Upper lobe of right lung (tissue), 1 donor: ENCODE results near the gene CD58. TPM values are rescaled to one million over a fixed set of nuclear protein-coding genes. Genes with fewer than 3 reads are reported as not detected.
"Not testable (repeated sequence)": the region's sequence is repeated elsewhere in the genome, so short reads cannot be mapped to it uniquely, and the experiment has no call there.

ENCODE experiments used
- ATAC-seq: fragments of 200-7000 bp; cut with Tn5 transposase; one replicate; pipeline ENCODE4 v1.9.1; 2020; ENCODE audit warnings: mild to moderate bottlenecking, moderate library complexity
- DNase-seq: peaks from one replicate; pipeline ENCODE4 v3.0.0-alpha.2; 2020
- H3K27ac ChIP-seq: fragments of 200-600 bp; one replicate; pipeline ENCODE4 v1.8.0; 2022
- H3K27me3 ChIP-seq: fragments of 200-600 bp; one replicate; pipeline ENCODE4 v1.8.0; 2022; ENCODE audit warnings: mild to moderate bottlenecking
- H3K36me3 ChIP-seq: fragments of 200-600 bp; one replicate; pipeline ENCODE4 v1.8.0; 2022
- H3K4me1 ChIP-seq: fragments of 200-600 bp; one replicate; pipeline ENCODE4 v1.8.0; 2022
- H3K4me3 ChIP-seq: fragments of 200-600 bp; one replicate; pipeline ENCODE4 v1.8.0; 2022; ENCODE audit warnings: mild to moderate bottlenecking
- H3K9me3 ChIP-seq: fragments of 200-600 bp; one replicate; pipeline ENCODE4 v1.8.0; 2022
- intact Hi-C: fragments of 100-400 bp; cut with DNase I; formaldehyde crosslinking; loops from one replicate; pipeline ENCODE4 v1.11.0; 2022
- total RNA-seq: library from RNA; stranded (reverse); fragmentation: NEBNext Ultra II Directional; extraction: Animal tissue kit (Norgen Biotek cat#: 25700); gene quantifications from one replicate; pipeline ENCODE4 v1.2.1, GENCODE V29; 2021
- TF ChIP-seq, protein P1 (sequence below): fragments of 200-600 bp; IDR thresholded peaks from one replicate; pipeline ENCODE4 v1.8.0; 2022; ENCODE audit warnings: antibody characterized with exemption
- donor health status: DM: no; HTN: yes; CAD: no; lungs with severe emphysema.

Gene CD58
- total RNA-seq, 1 donor from 2014 or later, result 33.2 TPM

DNA sequence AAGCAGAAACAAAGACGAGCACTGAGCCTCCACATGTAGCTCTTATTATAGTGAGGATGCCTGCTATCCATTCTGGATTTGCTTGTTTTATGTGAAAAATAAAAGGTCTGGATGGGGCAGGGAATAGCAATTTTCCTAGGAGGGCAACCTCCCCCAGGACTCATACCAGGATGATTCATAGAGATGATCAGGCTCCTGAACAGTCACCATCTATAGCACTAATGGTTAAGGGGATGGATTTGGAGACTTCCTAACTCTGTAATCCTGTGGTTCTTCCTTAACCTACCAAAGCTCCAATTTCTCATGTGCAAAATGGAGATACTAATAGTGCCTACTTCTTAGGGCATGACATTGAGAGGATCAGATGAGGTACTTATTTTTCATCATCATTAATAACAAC is 34.5 kb upstream of the CD58 start:
- H3K4me1 ChIP-seq, result peaks cover 7% of the 10 kb centered on the region
- no peak for DNase-seq
- H3K4me3 ChIP-seq, result no peak overlapping the region
- no peak overlapping the region for H3K27ac ChIP-seq
- H3K36me3 ChIP-seq, result no peaks in the 10 kb centered on the region
- H3K9me3 ChIP-seq, result no peaks in the 10 kb centered on the region
- H3K27me3 ChIP-seq, result no peaks in the 10 kb centered on the region
- TF ChIP-seq, protein P1, sequence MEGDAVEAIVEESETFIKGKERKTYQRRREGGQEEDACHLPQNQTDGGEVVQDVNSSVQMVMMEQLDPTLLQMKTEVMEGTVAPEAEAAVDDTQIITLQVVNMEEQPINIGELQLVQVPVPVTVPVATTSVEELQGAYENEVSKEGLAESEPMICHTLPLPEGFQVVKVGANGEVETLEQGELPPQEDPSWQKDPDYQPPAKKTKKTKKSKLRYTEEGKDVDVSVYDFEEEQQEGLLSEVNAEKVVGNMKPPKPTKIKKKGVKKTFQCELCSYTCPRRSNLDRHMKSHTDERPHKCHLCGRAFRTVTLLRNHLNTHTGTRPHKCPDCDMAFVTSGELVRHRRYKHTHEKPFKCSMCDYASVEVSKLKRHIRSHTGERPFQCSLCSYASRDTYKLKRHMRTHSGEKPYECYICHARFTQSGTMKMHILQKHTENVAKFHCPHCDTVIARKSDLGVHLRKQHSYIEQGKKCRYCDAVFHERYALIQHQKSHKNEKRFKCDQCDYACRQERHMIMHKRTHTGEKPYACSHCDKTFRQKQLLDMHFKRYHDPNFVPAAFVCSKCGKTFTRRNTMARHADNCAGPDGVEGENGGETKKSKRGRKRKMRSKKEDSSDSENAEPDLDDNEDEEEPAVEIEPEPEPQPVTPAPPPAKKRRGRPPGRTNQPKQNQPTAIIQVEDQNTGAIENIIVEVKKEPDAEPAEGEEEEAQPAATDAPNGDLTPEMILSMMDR, result no peak
- intact Hi-C loops, result no loop called here
- ATAC-seq, result no peak

DNA sequence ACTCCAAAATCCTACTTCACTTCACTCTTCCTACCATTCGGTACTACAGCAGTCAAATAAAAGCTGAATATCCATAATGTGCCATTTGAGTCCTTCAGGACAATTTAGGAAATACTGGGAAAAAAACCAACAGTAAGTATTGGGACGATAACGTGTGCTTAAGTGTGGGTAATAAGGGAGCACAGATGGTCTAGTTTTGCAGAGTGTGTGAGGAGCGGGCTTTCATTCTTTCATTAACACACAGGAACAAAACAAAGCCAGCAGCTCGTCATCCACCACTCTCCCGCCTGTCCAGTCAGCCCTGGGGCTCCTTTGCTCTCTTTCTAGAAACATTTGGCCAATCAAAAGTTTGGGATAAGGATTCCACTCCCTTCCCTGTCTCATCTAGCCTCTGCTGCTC is 33.6 kb upstream of the CD58 start:
- intact Hi-C loops, DNase-seq, H3K36me3 ChIP-seq, H3K4me1 ChIP-seq, ATAC-seq, H3K4me3 ChIP-seq, H3K27me3 ChIP-seq, H3K27ac ChIP-seq, H3K9me3 ChIP-seq: not testable (repeated sequence)

DNA sequence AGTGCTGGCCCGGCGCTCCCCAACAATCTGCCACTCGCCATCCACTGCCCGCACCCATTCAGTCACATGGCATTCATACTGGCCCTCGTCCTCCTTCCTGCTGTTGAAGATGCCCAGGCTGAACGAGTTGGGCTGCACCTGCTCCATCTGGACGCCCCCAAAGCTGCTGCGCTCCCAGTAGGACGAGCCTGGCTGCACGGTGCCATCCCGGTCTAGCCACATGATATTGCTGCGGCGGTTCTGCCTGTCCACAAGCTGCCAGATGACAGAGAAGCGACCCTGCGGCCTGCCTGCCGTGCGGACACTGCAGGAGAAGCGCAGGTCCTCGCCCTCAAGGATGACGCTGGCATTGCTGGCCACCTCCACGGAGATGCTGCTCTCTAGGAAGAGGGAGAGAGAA is 32.8 kb upstream of the CD58 start:
- H3K9me3 ChIP-seq, H3K36me3 ChIP-seq, H3K27ac ChIP-seq, ATAC-seq, DNase-seq, H3K4me1 ChIP-seq, H3K27me3 ChIP-seq, intact Hi-C loops, H3K4me3 ChIP-seq: not testable (repeated sequence)

DNA sequence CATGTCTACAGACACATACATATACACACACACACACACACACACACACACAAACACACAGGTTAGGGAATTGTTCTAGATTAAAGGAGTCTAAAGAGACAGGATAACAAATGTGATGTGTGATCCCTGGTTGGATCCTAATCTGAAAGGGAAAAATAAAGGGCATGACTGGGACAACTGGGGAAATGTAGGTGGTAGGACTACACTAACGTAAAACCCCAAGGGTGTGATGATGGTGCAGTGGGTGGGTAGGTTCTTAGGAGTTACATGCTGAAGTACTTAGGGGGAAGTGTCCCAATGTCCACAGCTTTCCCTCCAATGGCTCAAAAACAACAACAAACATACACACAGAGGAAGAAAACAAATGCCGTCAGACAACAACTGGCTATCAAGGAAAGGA is 28.5 kb upstream of the CD58 start:
- ATAC-seq, intact Hi-C loops: not testable (repeated sequence)

DNA sequence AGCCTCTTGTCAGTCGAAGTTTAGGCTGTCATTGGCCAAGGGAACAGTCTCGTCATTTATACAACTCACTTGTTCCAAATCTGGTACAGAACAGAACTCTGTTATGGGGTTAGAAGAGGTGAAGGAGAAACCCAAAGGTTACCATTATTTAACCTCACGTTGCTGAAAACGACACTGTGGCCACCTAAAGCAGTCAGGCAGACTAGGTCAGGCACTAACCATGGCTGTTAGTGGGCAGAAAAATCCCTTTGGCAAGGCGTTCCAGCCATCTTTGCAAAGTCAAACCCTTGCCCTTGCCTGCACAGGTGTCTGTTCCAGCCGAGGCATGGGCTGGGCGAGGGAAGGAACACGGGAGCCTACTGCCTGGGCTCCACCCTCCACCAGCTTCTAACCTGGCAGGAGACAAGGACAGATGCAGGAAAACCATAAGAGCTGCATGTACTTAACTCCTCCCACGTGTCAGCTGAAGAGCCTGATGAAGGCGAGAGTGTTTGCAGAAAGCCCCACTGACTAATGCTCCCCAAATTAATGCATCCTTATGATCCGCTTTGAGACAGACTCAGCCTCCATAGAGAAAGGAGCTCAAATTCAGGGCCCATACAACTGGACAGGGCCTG is 27.7 kb upstream of the CD58 start:
- H3K36me3 ChIP-seq, ATAC-seq, H3K27me3 ChIP-seq, H3K27ac ChIP-seq, H3K4me1 ChIP-seq, H3K9me3 ChIP-seq, intact Hi-C loops, DNase-seq, H3K4me3 ChIP-seq: not testable (repeated sequence)

More for the DNA sequence above, 28.5 kb upstream of the CD58 start:
- H3K36me3 ChIP-seq, H3K9me3 ChIP-seq, H3K4me3 ChIP-seq, H3K27ac ChIP-seq, DNase-seq, H3K4me1 ChIP-seq, H3K27me3 ChIP-seq: not testable (repeated sequence)

DNA sequence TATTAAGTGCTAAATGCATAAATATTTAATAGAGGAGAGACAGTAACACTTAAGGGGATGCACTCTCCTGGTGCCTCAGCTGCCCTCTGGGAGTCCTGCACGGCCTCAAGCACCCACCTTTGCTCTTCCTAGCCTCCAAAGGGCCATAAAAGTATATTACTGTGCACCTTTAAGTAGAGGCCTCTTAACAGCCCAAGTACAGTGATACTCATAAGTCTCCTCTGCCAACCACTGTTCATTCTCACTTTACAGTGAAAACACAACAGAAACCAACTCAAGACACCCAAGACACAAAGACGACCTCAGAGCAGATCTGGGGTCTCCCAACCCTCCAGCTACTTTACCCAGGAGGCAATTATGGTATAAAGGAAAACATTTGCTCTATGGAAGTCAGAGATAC is 26.6 kb upstream of the CD58 start:
- H3K27me3 ChIP-seq, intact Hi-C loops, H3K4me1 ChIP-seq, H3K4me3 ChIP-seq, H3K9me3 ChIP-seq, ATAC-seq, H3K27ac ChIP-seq, H3K36me3 ChIP-seq, DNase-seq: not testable (repeated sequence)

DNA sequence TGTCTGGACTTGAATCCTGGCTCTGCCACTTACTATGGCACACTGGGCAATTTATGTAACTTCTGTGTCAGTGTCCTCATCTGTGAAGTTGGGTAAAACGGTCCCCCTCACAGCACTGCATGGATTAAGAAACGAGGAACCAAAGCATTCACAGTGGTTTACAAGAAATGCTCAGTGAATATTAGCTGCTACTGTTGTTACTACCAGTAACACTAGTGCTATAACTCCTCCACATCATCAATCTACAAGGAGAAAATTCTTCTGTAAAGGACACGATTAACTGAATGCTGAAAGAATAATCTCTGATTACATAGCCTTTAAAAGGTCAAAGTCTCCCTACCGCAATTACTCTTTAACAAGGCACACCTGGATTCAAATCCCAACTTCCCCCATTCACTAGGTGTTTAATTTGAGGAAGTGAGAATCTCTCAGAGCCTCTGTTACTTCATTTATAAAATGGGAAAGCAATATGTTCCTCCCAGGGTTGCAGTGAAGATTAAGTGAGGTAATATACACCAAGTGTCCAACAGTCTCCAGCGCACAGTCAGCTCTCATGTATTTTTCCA is 26.0 kb upstream of the CD58 start:
- H3K27ac ChIP-seq, DNase-seq, H3K9me3 ChIP-seq, H3K4me1 ChIP-seq, H3K27me3 ChIP-seq, H3K36me3 ChIP-seq, H3K4me3 ChIP-seq, intact Hi-C loops: not testable (repeated sequence)
- peak; percentile 22 for ATAC-seq

DNA sequence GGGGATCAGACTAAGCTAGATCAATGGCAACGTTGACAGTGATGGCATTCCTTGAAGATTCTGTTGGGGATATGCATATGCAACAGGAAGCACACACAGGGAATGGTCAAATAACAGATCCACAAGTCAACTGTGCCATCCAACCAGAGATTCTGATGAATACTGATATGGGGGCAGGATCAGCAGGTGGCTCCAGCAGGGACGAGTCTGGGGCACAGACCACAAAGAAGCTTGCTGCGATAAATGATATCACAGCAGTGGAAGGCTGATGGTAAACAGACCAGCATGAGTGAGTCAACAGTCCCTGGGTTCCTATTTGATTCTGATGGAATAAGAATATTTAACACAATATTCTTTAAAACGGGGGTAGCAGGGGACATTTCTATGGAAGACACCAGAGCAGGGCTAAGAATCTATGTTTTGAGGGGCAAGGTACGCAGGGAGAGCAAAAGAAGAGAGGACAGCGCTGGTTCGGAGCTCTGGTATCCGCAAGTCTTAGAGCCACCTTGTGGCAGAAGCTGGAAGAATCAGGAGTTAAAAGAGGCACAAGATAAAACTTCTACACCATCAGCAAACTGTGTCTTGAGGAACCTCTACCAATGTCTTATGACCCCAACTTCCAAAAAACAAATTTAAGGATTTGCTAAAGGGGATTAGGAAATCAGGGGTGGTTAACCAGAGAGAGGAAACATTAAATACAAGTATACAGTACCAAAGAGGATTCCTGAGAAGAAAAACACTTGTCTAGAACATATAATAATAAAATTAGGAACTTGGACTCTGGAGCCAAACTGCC is 25.3 kb upstream of the CD58 start:
- not testable (repeated sequence) for H3K27ac ChIP-seq, DNase-seq

More for the DNA sequence above, 25.3 kb upstream of the CD58 start:
- H3K27me3 ChIP-seq, H3K9me3 ChIP-seq, H3K4me3 ChIP-seq, H3K36me3 ChIP-seq, H3K4me1 ChIP-seq, intact Hi-C loops: not testable (repeated sequence)
- TF ChIP-seq, protein P1, result peak; percentile 59
- ATAC-seq, result peak; percentile 73
